Endodermal cell (in vitro differentiated cells): ENCODE data around the gene CCL27. TPM values are rescaled to one million over a fixed set of nuclear protein-coding genes. Genes with fewer than 3 reads are reported as not detected.

ENCODE experiments used
- DNase-seq: peaks from one replicate; pipeline ENCODE4 v3.0.0-alpha.2; 2017
- H3K27ac ChIP-seq: 2 replicates; pipeline ENCODE4 v1.5.1; 2013; ENCODE audit warnings: mild to moderate bottlenecking, low read depth, low read length, moderate library complexity
- H3K27me3 ChIP-seq: 2 replicates; pipeline ENCODE4 v1.6.1; 2013; ENCODE audit warnings: mild to moderate bottlenecking, low read length, moderate library complexity; ENCODE audit not compliant: insufficient read depth, control insufficient read depth, poor library complexity, severe bottlenecking
- H3K36me3 ChIP-seq: 2 replicates; pipeline ENCODE4 v1.7.0; 2013; ENCODE audit warnings: mild to moderate bottlenecking, low read length, moderate library complexity; ENCODE audit not compliant: control insufficient read depth, insufficient read depth
- H3K4me1 ChIP-seq: one replicate; pipeline ENCODE4 v1.7.0; 2013; ENCODE audit warnings: low read length; ENCODE audit not compliant: control insufficient read depth, insufficient read depth
- H3K4me3 ChIP-seq: 2 replicates; pipeline ENCODE4 v1.5.1; 2013; ENCODE audit warnings: mild to moderate bottlenecking, low read length, moderate library complexity
- H3K9ac ChIP-seq: 2 replicates; pipeline ENCODE4 v1.6.1; 2013; ENCODE audit warnings: mild to moderate bottlenecking, low read length, moderate library complexity; ENCODE audit not compliant: poor library complexity, severe bottlenecking; ENCODE audit errors: extremely low read depth
- H3K9me3 ChIP-seq: 2 replicates; pipeline ENCODE4 v1.6.1; 2013; ENCODE audit warnings: mild to moderate bottlenecking, low read length, moderate library complexity; ENCODE audit not compliant: control insufficient read depth
- H3K27ac Mint-ChIP-seq: 2 replicates; pipeline ENCODE4 v1.8.0; 2020; ENCODE audit warnings: mixed read lengths
- H3K27me3 Mint-ChIP-seq: 2 replicates; pipeline ENCODE4 v1.8.0; 2021; ENCODE audit warnings: mild to moderate bottlenecking, mixed read lengths; ENCODE audit not compliant: insufficient read depth
- H3K36me3 Mint-ChIP-seq: 2 replicates; pipeline ENCODE4 v1.8.0; 2020; ENCODE audit warnings: low read depth, mixed read lengths
- H3K4me1 Mint-ChIP-seq: 2 replicates; pipeline ENCODE4 v1.8.0; 2020; ENCODE audit warnings: mixed read lengths
- H3K4me3 Mint-ChIP-seq: 2 replicates; pipeline ENCODE4 v1.8.0; 2020; ENCODE audit warnings: mild to moderate bottlenecking, moderate library complexity, mixed read lengths
- H3K9me3 Mint-ChIP-seq: 2 replicates; pipeline ENCODE4 v1.8.0; 2020; ENCODE audit warnings: mild to moderate bottlenecking, mixed read lengths
- CTCF ChIP-seq: fragments of 200-600 bp; sonication (generic); conservative IDR thresholded peaks from 2 replicates; pipeline ENCODE4 v1.5.0; 2021; ENCODE audit warnings: antibody characterized with exemption, mild to moderate bottlenecking
- WGBS, 2 experiments: methylation state at CpG; one replicate each; pipeline versions ENCODE4 v1.1.5 to v1.1.7; 2013; ENCODE audit warnings: missing lambda C conversion rate in 2 of 2, mixed read lengths in 1 of 2; ENCODE audit not compliant: insufficient coverage in 1 of 2, insufficient read length in 1 of 2; 5-methylcytosine and 5-hydroxymethylcytosine counted together
- total RNA-seq, 2 donors: library from RNA; stranded (reverse); fragmentation: NEBNext Ultra II Directional in 1 of 2; extraction: Animal tissue kit (Norgen Biotek cat#: 25700) in 1 of 2; gene quantifications; 2 replicates in 1 of 2; 3 replicates in 1 of 2; pipeline ENCODE4 v1.2.1, GENCODE V29; 2021

Gene CCL27
- total RNA-seq, 2 donors from 2014 or later = not detected

GRCh38 chr9:34635556-34635955, 26.9 kb downstream of the CCL27 start:
- Mint-ChIP-seq H3K27ac (no peak overlapping the region), H3K36me3 (peaks cover 11% of the 10 kb centered on the region), H3K4me3 (no peak overlapping the region), H3K9me3 (no peaks in the 10 kb centered on the region), H3K27me3 (peaks cover 35% of the 10 kb centered on the region), H3K4me1 (peaks cover 19% of the 10 kb centered on the region)
- no peak for TF ChIP-seq CTCF
- Histone ChIP-seq H3K9me3 (no peaks in the 10 kb centered on the region), H3K4me3 (no peak overlapping the region), H3K36me3 (no peaks in the 10 kb centered on the region), H3K4me1 (no peaks in the 10 kb centered on the region), H3K27me3 (peaks cover 19% of the 10 kb centered on the region), H3K9ac (no peak overlapping the region), H3K27ac (no peak overlapping the region)
- WGBS, 2 experiments = 93 to 100% methylated on average over 3 to 14 of the region's 14 CpGs
- DNase-seq = no peak

GRCh38 chr9:34634551-34635248, 27.8 kb downstream of the CCL27 start:
- H3K27me3 Mint-ChIP-seq = peaks cover 43% of the 10 kb centered on the region
- TF ChIP-seq CTCF = no peak
- no peaks in the 10 kb centered on the region for H3K9me3 Mint-ChIP-seq
- H3K36me3 Mint-ChIP-seq = peaks cover 11% of the 10 kb centered on the region
- DNase-seq = no peak
- Histone ChIP-seq H3K36me3 (no peaks in the 10 kb centered on the region), H3K9ac (no peak overlapping the region), H3K27me3 (peaks cover 27% of the 10 kb centered on the region), H3K9me3 (no peaks in the 10 kb centered on the region), H3K27ac (no peak overlapping the region), H3K4me1 (no peaks in the 10 kb centered on the region), H3K4me3 (no peak overlapping the region)
- H3K4me3 Mint-ChIP-seq = no peak overlapping the region
- whole genome bisulfite sequencing, 2 experiments = 87% methylated on average over 3 of the region's 3 CpGs; no CpG with 5 or more reads in 1 of the 2 experiments
- H3K27ac Mint-ChIP-seq = no peak overlapping the region
- H3K4me1 Mint-ChIP-seq = peaks cover 24% of the 10 kb centered on the region

- no peak overlapping the region for H3K27ac ChIP-seq
- DNase-seq = peak; percentile 90
- Mint-ChIP-seq H3K9me3 (no peaks in the 10 kb centered on the region), H3K4me3 (no peak overlapping the region), H3K27ac (no peak overlapping the region), H3K27me3 (peaks cover 50% of the 10 kb centered on the region), H3K36me3 (peaks cover 11% of the 10 kb centered on the region), H3K4me1 (peaks cover 28% of the 10 kb centered on the region)
- peak; percentile 96 for TF ChIP-seq CTCF
- H3K9me3 ChIP-seq = no peaks in the 10 kb centered on the region
- no peaks in the 10 kb centered on the region for H3K36me3 ChIP-seq
- peaks cover 34% of the 10 kb centered on the region for H3K27me3 ChIP-seq
- WGBS, 2 experiments = 22 to 56% methylated on average over 1 to 3 of the region's 3 CpGs
- no peaks in the 10 kb centered on the region for H3K4me1 ChIP-seq
- no peak overlapping the region for H3K9ac ChIP-seq
- H3K4me3 ChIP-seq = no peak overlapping the region
These were observed 28.5 kb downstream of the CCL27 start for GRCh38 chr9:34633851-34634550.
